SK-N-SH (cell line): ENCODE data around the gene C11orf98. TPM values are rescaled to one million over a fixed set of nuclear protein-coding genes. Genes with fewer than 3 reads are reported as not detected.

Source experiments
- CTCF ChIP-seq: fragments of 200-600 bp; sonication (generic); IDR thresholded peaks from 2 replicates; pipeline ENCODE4 v1.6.1; 2017; ENCODE audit warnings: antibody characterized with exemption, mild to moderate bottlenecking, moderate library complexity
- ELF1 ChIP-seq: IDR thresholded peaks from 2 replicates; pipeline ENCODE4 v1.4.0; 2012
- EZH2phosphoT487 ChIP-seq: fragments of 200-600 bp; sonication (generic); IDR thresholded peaks from 2 replicates; pipeline ENCODE4 v1.6.1; 2017; ENCODE audit warnings: low read depth, mixed run types, mild to moderate bottlenecking, antibody characterized with exemption, moderate library complexity, borderline replicate concordance
- FOSL2 ChIP-seq: IDR thresholded peaks from 2 replicates; pipeline ENCODE4 v1.4.0; 2012; ENCODE audit warnings: low read depth, mild to moderate bottlenecking, moderate library complexity, borderline replicate concordance
- FOXJ3 ChIP-seq: sonication (generic); formaldehyde crosslinking; IDR thresholded peaks from 2 replicates; pipeline ENCODE4 v1.5.1; 2020; ENCODE audit warnings: mild to moderate bottlenecking, missing genetic modification reagents
- FOXM1 ChIP-seq: IDR thresholded peaks from 2 replicates; pipeline ENCODE4 v1.4.0; 2012; ENCODE audit warnings: low read depth, mild to moderate bottlenecking
- GABPA ChIP-seq: IDR thresholded peaks from 2 replicates; pipeline ENCODE4 v1.4.0; 2012; ENCODE audit warnings: low read depth, mild to moderate bottlenecking
- GATA2 ChIP-seq: sonication (generic); formaldehyde crosslinking; IDR thresholded peaks from 2 replicates; pipeline ENCODE4 v1.5.0; 2020; ENCODE audit warnings: mild to moderate bottlenecking, missing genetic modification reagents
- JUND ChIP-seq: IDR thresholded peaks from 2 replicates; pipeline ENCODE4 v1.4.0; 2012
- MXI1 ChIP-seq: IDR thresholded peaks from 2 replicates; pipeline ENCODE4 v1.6.1; 2012; ENCODE audit warnings: mild to moderate bottlenecking, low read depth, low read length, improper control_type of control experiment
- POLR2AphosphoS5 ChIP-seq: IDR thresholded peaks from 2 replicates; pipeline ENCODE4 v1.6.1; 2012; ENCODE audit warnings: low read depth, low read length
- RAD21 ChIP-seq: IDR thresholded peaks from 2 replicates; pipeline ENCODE4 v1.6.1; 2012; ENCODE audit warnings: mild to moderate bottlenecking, low read length
- RCOR1 ChIP-seq: fragments of 150-350 bp; IDR thresholded peaks from 2 replicates; pipeline ENCODE4 v1.6.1; 2017; ENCODE audit warnings: antibody characterized with exemption, low read length
- REST ChIP-seq: IDR thresholded peaks from 2 replicates; pipeline ENCODE4 v1.6.1; 2012; ENCODE audit warnings: mild to moderate bottlenecking, low read depth, low read length, moderate library complexity
- RXRA ChIP-seq: IDR thresholded peaks from 2 replicates; pipeline ENCODE4 v1.4.0; 2012; ENCODE audit warnings: low read depth, mild to moderate bottlenecking, borderline replicate concordance
- SIN3A ChIP-seq: IDR thresholded peaks from 2 replicates; pipeline ENCODE4 v1.6.1; 2012; ENCODE audit warnings: low read depth, mild to moderate bottlenecking, low read length, moderate library complexity, borderline replicate concordance
- SMC3 ChIP-seq: IDR thresholded peaks from 2 replicates; pipeline ENCODE4 v1.6.1; 2012; ENCODE audit warnings: low read depth, low read length, improper control_type of control experiment
- TAF1 ChIP-seq: IDR thresholded peaks from 2 replicates; pipeline ENCODE4 v1.6.1; 2012; ENCODE audit warnings: low read depth, mild to moderate bottlenecking, low read length, moderate library complexity, borderline replicate concordance
- YY1 ChIP-seq: IDR thresholded peaks from 2 replicates; pipeline ENCODE4 v1.4.0; 2012; ENCODE audit warnings: low read depth, mild to moderate bottlenecking
- polyA plus RNA-seq, 3 experiments: library from polyadenylated mRNA; depleted of rRNA; stranded (reverse); fragments of >200 nt; gene quantifications; 2 replicates each; pipeline ENCODE4 v1.2.3, GENCODE V29; 2012
- TF ChIP-seq, protein P1 (sequence below): fragments of 150-350 bp; IDR thresholded peaks from 2 replicates; pipeline ENCODE4 v1.6.1; 2016; ENCODE audit warnings: mild to moderate bottlenecking, low read depth, low read length

Gene C11orf98
- polyA plus RNA-seq, 1 of the 3 experiments (the other 2 are of a cell fraction): 126 TPM

DNA sequence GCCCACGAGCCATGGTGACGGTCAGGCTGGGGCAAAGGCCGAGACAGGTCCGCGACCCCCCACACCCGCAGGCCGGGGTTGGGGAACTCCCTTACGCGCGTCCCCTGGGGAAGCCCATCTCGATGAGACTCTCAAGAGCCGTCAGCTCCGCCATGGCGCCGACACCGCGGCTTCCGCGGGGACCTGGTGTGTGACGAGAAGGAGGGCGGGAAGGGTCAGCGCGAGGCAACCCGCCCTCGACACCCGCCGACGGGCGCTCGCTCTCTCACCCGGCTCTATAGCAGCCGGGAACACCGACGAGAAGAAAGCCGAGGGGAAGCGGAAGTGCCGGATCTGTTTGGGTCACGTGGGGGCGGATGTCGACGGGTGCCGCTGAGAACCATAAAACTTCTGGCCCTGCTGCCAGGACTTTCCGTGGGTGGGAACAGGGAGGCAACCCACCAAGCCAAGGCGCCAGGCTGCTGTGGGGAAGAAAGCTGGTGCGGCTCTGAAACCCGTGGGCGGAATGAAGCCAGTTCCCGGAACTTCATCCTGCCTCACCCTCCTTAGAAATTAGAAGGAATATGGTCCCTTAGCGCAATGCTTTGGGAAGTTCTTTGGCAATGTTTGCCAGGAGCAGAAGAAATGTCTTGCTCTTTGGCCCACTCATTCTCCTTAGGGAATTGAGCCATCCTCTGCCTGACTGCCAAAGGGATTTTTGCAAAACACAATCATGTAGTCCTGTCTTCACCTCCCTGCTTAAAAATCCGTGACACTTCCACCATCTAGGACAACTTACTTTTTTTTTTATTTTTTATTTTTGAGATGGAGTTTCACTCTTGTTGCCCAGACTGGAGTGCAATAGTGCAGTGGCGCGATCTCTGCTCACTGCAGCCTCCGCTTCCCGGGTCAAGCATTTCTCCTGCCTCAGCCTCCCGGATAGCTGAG, 14.0 kb upstream of the C11orf98 start, which contains the start of gene UBXN1 (continued):
- TF ChIP-seq GATA2 (CRISPR knock-in tag) (no peak), FOXJ3 (CRISPR knock-in tag) (no peak), RXRA (no peak), EZH2phosphoT487 (no peak), SMC3 (no peak), SIN3A (peak; percentile 69; the same call in 1 of the 2 replicates), RAD21 (no peak), TAF1 (peak; percentile 78; the same call in 1 of the 2 replicates), MXI1 (peak; percentile 88), POLR2AphosphoS5 (peak; percentile 87), FOXM1 (peak; percentile 22; the same call in 1 of the 2 replicates), ELF1 (peak; percentile 94), YY1 (peak; percentile 48), REST (peak; percentile 70; the same call in 1 of the 2 replicates), GABPA (peak; percentile 95), FOSL2 (no peak), RCOR1 (peak; percentile 30; the same call in 1 of the 2 replicates), CTCF (no peak), JUND (no peak)
- TF ChIP-seq, protein P1, sequence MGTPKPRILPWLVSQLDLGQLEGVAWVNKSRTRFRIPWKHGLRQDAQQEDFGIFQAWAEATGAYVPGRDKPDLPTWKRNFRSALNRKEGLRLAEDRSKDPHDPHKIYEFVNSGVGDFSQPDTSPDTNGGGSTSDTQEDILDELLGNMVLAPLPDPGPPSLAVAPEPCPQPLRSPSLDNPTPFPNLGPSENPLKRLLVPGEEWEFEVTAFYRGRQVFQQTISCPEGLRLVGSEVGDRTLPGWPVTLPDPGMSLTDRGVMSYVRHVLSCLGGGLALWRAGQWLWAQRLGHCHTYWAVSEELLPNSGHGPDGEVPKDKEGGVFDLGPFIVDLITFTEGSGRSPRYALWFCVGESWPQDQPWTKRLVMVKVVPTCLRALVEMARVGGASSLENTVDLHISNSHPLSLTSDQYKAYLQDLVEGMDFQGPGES: no peak
